Measurements from ENCODE around the gene SMIM41. TPM values are rescaled to one million over a fixed set of nuclear protein-coding genes. Genes with fewer than 3 reads are reported as not detected.
A peak's percentile ranks its signal among the peaks of the same experiment; 100 is the strongest.

The SMIM41 gene
- polyA plus RNA-seq, 2 of the 4 experiments (the other 2 are of a cell fraction): not detected

GRCh38 chr12:52146822-52147366, 67.4 kb downstream of the SMIM41 start (continued):
- TF ChIP-seq CTCF (IDR thresholded peaks at IDR 0.05): no peak
- no peak for TF ChIP-seq ZFP36 (IDR thresholded peaks at IDR 0.05; ENCODE audit: borderline replicate concordance, partially characterized antibody)
- no peak for TF ChIP-seq CEBPB (IDR thresholded peaks at IDR 0.05)
- TF ChIP-seq RARB (CRISPR knock-in tag; IDR thresholded peaks at IDR 0.05): peak; percentile 87
- no peak for TF ChIP-seq USF2 (IDR thresholded peaks at IDR 0.05)
- TF ChIP-seq JUNB (IDR thresholded peaks at IDR 0.05): no peak
- no peak for TF ChIP-seq BCL3 (IDR thresholded peaks at IDR 0.05)
- no peak for TF ChIP-seq EP300 (IDR thresholded peaks at IDR 0.05)
- TF ChIP-seq NR3C1 (IDR thresholded peaks at IDR 0.05): no peak
- TF ChIP-seq HMGXB4 (CRISPR knock-in tag; IDR thresholded peaks at IDR 0.05; ENCODE audit: borderline replicate concordance): peak; percentile 97
- no peak for TF ChIP-seq EHMT2 (IDR thresholded peaks at IDR 0.05; ENCODE audit: low read depth)
- peak; percentile 84; the same call in 1 of the 2 replicates for TF ChIP-seq NPAS2 (CRISPR knock-in tag; IDR thresholded peaks at IDR 0.05; ENCODE audit: borderline replicate concordance)
- no peak for TF ChIP-seq MAFK (IDR thresholded peaks at IDR 0.05; ENCODE audit: partially characterized antibody)
- TF ChIP-seq REST (IDR thresholded peaks at IDR 0.05): no peak
- TF ChIP-seq SREBF2 (IDR thresholded peaks at IDR 0.05): no peak
- no peak for TF ChIP-seq RAD21 (conservative IDR thresholded peaks at IDR 0.05 in 1 of 2, IDR thresholded peaks at IDR 0.05 in 1 of 2)
- no peak for TF ChIP-seq ESRRA (IDR thresholded peaks at IDR 0.05; ENCODE audit: borderline replicate concordance, low read length)
- 0 out of 2 replicates have a peak, but pooled peaks have one; percentile 48 for TF ChIP-seq E2F6 (IDR thresholded peaks at IDR 0.05; ENCODE audit: borderline replicate concordance, low read depth)
- peak; percentile 100 for TF ChIP-seq HOXB13 (CRISPR knock-in tag; IDR thresholded peaks at IDR 0.05; ENCODE audit: low read depth)
- no peak; a peak in 1 of 5 replicates for TF ChIP-seq JUN (IDR thresholded peaks at IDR 0.05)
- no peak for TF ChIP-seq PBX3 (IDR thresholded peaks at IDR 0.05)
- peak; percentile 85; the same call in 1 of the 2 replicates for TF ChIP-seq TFCP2L1 (CRISPR knock-in tag; IDR thresholded peaks at IDR 0.05)
- no peak for TF ChIP-seq KDM1A (IDR thresholded peaks at IDR 0.05; ENCODE audit: low read depth)
- TF ChIP-seq RFX5 (IDR thresholded peaks at IDR 0.05): no peak
